ENCODE measurements around the gene RARRES1. TPM values are rescaled to one million over a fixed set of nuclear protein-coding genes. Genes with fewer than 3 reads are reported as not detected.

The RARRES1 gene
- total and polyA plus RNA-seq, 2 experiments from 2014 or later: 0.10 to 0.82 TPM

DNA sequence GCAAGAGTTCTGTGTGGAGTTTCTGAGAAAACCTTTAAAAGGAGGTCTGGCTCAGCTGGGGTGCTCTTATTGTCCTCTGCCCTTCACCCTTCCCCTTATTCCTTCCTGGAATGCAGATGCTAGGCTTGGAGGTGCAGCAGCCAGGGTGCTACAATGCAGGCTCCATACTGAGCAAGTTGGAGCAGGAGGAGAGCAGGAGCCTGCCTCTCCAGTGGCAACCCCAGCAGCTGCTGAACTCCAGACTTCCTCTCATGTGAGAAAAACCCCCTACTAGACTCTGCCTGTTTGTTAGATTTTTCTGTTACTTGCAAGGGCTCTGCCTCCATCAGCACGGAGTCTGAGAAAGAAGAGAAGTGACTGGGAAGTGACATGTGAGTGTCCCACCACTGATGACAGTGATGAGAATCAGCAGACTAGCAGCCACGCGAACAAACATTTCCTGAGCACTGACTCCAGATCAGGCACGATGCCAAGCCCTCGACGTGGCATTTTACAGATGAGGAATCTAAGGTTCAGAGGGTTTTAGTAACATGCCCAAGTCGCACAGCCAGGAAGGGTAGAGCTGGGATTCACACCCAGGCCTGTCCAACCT is 16.1 kb upstream of the RARRES1 start (continued):
- TF ChIP-seq ZNF462 (CRISPR knock-in tag; IDR thresholded peaks at IDR 0.05) (no peak), POLR2AphosphoS5 (IDR thresholded peaks at IDR 0.05; ENCODE audit: low read depth) (no peak), EZH2 (IDR thresholded peaks at IDR 0.05; ENCODE audit: low read depth, unreplicated experiment) (no peak)

DNA sequence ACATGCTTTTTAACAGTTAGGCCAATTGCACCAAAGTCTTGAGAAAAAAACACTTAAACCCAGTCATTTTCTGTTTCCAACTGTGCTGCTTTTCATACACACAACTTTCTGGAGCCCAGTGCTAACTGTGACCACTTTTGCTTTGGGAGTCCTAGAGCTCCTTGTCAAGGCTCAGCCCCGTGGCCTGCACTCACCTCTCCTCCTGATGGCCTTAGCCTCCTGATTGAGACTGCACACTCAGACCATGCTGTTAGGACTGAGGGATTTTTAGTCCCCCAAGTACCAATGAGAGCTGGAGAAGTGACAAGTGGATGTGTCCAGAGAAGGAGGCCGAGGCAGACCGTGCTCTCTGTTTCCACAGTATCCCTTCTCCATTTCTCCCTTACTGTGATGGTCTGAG is 15.2 kb upstream of the RARRES1 start:
- Histone ChIP-seq H3F3A (replicated peaks; ENCODE audit: low read depth) (no peaks in the 10 kb centered on the region), H3K4me2 (no peak overlapping the region), H3K4me3 (no peak overlapping the region), H3K79me2 (replicated peaks; ENCODE audit: insufficient read depth) (no peaks in the 10 kb centered on the region), H3K36me3 (ENCODE audit: insufficient read depth) (no peaks in the 10 kb centered on the region), H2AFZ (no peak overlapping the region), H3K27ac (ENCODE audit: low read depth) (no peak overlapping the region), H4K20me1 (replicated peaks; ENCODE audit: insufficient read depth) (no peaks in the 10 kb centered on the region), H3K4me1 (ENCODE audit: insufficient read depth) (no peaks in the 10 kb centered on the region), H3K27me3 (ENCODE audit: insufficient read depth) (no peaks in the 10 kb centered on the region), H3K9me2 (ENCODE audit: insufficient read depth) (no peaks in the 10 kb centered on the region)
- H3K4me3 Mint-ChIP-seq: no peak overlapping the region
- DNase-seq (ENCODE audit: low spot score) (no peak), ATAC-seq (no peak)
- H3K9me3 Mint-ChIP-seq: no peaks in the 10 kb centered on the region; the same call in 2 of the 3 replicates
- H3K36me3 Mint-ChIP-seq (ENCODE audit: low read depth): no peaks in the 10 kb centered on the region; the same call in 2 of the 3 replicates
- no peaks in the 10 kb centered on the region for H3K27me3 Mint-ChIP-seq (ENCODE audit: insufficient read depth, low read depth, poor library complexity)
- H3K27ac Mint-ChIP-seq: no peak overlapping the region
- H3K4me1 Mint-ChIP-seq: no peaks in the 10 kb centered on the region; the same call in 2 of the 3 replicates
- TF ChIP-seq, protein P1, sequence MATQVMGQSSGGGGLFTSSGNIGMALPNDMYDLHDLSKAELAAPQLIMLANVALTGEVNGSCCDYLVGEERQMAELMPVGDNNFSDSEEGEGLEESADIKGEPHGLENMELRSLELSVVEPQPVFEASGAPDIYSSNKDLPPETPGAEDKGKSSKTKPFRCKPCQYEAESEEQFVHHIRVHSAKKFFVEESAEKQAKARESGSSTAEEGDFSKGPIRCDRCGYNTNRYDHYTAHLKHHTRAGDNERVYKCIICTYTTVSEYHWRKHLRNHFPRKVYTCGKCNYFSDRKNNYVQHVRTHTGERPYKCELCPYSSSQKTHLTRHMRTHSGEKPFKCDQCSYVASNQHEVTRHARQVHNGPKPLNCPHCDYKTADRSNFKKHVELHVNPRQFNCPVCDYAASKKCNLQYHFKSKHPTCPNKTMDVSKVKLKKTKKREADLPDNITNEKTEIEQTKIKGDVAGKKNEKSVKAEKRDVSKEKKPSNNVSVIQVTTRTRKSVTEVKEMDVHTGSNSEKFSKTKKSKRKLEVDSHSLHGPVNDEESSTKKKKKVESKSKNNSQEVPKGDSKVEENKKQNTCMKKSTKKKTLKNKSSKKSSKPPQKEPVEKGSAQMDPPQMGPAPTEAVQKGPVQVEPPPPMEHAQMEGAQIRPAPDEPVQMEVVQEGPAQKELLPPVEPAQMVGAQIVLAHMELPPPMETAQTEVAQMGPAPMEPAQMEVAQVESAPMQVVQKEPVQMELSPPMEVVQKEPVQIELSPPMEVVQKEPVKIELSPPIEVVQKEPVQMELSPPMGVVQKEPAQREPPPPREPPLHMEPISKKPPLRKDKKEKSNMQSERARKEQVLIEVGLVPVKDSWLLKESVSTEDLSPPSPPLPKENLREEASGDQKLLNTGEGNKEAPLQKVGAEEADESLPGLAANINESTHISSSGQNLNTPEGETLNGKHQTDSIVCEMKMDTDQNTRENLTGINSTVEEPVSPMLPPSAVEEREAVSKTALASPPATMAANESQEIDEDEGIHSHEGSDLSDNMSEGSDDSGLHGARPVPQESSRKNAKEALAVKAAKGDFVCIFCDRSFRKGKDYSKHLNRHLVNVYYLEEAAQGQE (IDR thresholded peaks at IDR 0.05; ENCODE audit: unreplicated experiment): no peak
- TF ChIP-seq EZH2 (IDR thresholded peaks at IDR 0.05; ENCODE audit: low read depth, unreplicated experiment) (no peak), CREB1 (CRISPR knock-in tag; IDR thresholded peaks at IDR 0.05; ENCODE audit: low read depth) (no peak), ZNF462 (CRISPR knock-in tag; IDR thresholded peaks at IDR 0.05) (no peak)

Data from GM23338 (cell line).